Activated naive CD8-positive, alpha-beta T cell treated with anti-CD3 and anti-CD28 coated beads, Interleukin-2, amount 50 U/mL, for 16 hours (primary cell): Measurements from ENCODE around the gene GORAB.

Experiments used
- DNase-seq: peaks from one replicate; pipeline ENCODE4 v3.0.0-alpha.2; 2020; ENCODE audit warnings: low read depth, low spot score

GORAB gene

GRCh38 chr1:170590921-170591705 lies 59.1 kb downstream of the GORAB start:
- DNase-seq: no peak

- no peak for DNase-seq
Observed at GRCh38 chr1:170592591-170593111, 60.7 kb downstream of the GORAB start.

GRCh38 chr1:170593173-170594011 lies 61.4 kb downstream of the GORAB start:
- no peak for DNase-seq

GRCh38 chr1:170594066-170594626 lies 62.2 kb downstream of the GORAB start:
- no peak for DNase-seq

- DNase-seq: no peak
Observed at GRCh38 chr1:170596701-170597100, 64.7 kb downstream of the GORAB start.

GRCh38 chr1:170598618-170599017 lies 66.7 kb downstream of the GORAB start:
- no peak for DNase-seq

GRCh38 chr1:170599033-170599432 lies 67.1 kb downstream of the GORAB start:
- no peak for DNase-seq

- DNase-seq: no peak
Observed at GRCh38 chr1:170601866-170602265, 69.9 kb downstream of the GORAB start.
